IPS-15b (cell line): ENCODE measurements around the gene NUDT1.
"Not testable (repeated sequence)": the region's sequence is repeated elsewhere in the genome, so short reads cannot be mapped to it uniquely, and the experiment has no call there.

Source experiments
- H3K27me3 ChIP-seq: one replicate; pipeline ENCODE4 v1.6.1; 2013; ENCODE audit warnings: low read length; ENCODE audit not compliant: control insufficient read depth, insufficient read depth
- H3K36me3 ChIP-seq: one replicate; pipeline ENCODE4 v1.6.1; 2013; ENCODE audit warnings: low read length; ENCODE audit not compliant: control insufficient read depth, insufficient read depth
- H3K4me1 ChIP-seq: one replicate; pipeline ENCODE4 v1.6.1; 2013; ENCODE audit warnings: mild to moderate bottlenecking, low read length; ENCODE audit not compliant: control insufficient read depth, insufficient read depth
- H3K4me3 ChIP-seq: one replicate; pipeline ENCODE4 v1.5.1; 2013; ENCODE audit warnings: low read depth, low read length
- H3K9ac ChIP-seq: one replicate; pipeline ENCODE4 v1.6.1; 2013; ENCODE audit warnings: low read depth, mild to moderate bottlenecking, low read length
- H3K9me3 ChIP-seq: one replicate; pipeline ENCODE4 v1.6.1; 2013; ENCODE audit warnings: mild to moderate bottlenecking, low read length; ENCODE audit not compliant: control insufficient read depth, insufficient read depth

The NUDT1 gene

GRCh38 chr7:2266911-2267310 is 24.9 kb downstream of the NUDT1 start:
- Histone ChIP-seq H3K9me3 (no peaks in the 10 kb centered on the region), H3K27me3 (no peaks in the 10 kb centered on the region)

GRCh38 chr7:2269089-2269990 is 27.3 kb downstream of the NUDT1 start:
- not testable (repeated sequence) for H3K9me3 ChIP-seq, H3K4me1 ChIP-seq, H3K4me3 ChIP-seq, H3K27me3 ChIP-seq, H3K9ac ChIP-seq
- peaks cover 19% of the 10 kb centered on the region for H3K36me3 ChIP-seq

More at GRCh38 chr7:2266911-2267310, 24.9 kb downstream of the NUDT1 start:
- Histone ChIP-seq H3K36me3 (peaks cover 23% of the 10 kb centered on the region), H3K4me1 (peaks cover 2% of the 10 kb centered on the region), H3K9ac (no peak overlapping the region), H3K4me3 (no peak overlapping the region)

- Histone ChIP-seq H3K27me3 (no peaks in the 10 kb centered on the region), H3K9ac (no peak overlapping the region), H3K4me3 (no peak overlapping the region), H3K4me1 (peaks cover 2% of the 10 kb centered on the region), H3K36me3 (peaks cover 20% of the 10 kb centered on the region), H3K9me3 (no peaks in the 10 kb centered on the region)
Observed at GRCh38 chr7:2269991-2270460, 28.0 kb downstream of the NUDT1 start.

GRCh38 chr7:2270495-2270894 is 28.5 kb downstream of the NUDT1 start:
- Histone ChIP-seq H3K27me3 (no peaks in the 10 kb centered on the region), H3K9ac (no peak overlapping the region), H3K4me1 (peaks cover 2% of the 10 kb centered on the region), H3K4me3 (no peak overlapping the region), H3K36me3 (peaks cover 21% of the 10 kb centered on the region), H3K9me3 (no peaks in the 10 kb centered on the region)

GRCh38 chr7:2271273-2272026 is 29.4 kb downstream of the NUDT1 start:
- Histone ChIP-seq H3K9me3 (no peaks in the 10 kb centered on the region), H3K36me3 (peaks cover 25% of the 10 kb centered on the region), H3K4me3 (no peak overlapping the region), H3K9ac (no peak overlapping the region), H3K27me3 (no peaks in the 10 kb centered on the region), H3K4me1 (peaks cover 2% of the 10 kb centered on the region)

GRCh38 chr7:2272031-2272430 is 30.0 kb downstream of the NUDT1 start:
- Histone ChIP-seq H3K4me1 (peaks cover 2% of the 10 kb centered on the region), H3K9ac (no peak overlapping the region), H3K27me3 (no peaks in the 10 kb centered on the region), H3K9me3 (no peaks in the 10 kb centered on the region), H3K36me3 (peaks cover 26% of the 10 kb centered on the region), H3K4me3 (no peak overlapping the region)

- peaks cover 29% of the 10 kb centered on the region for H3K36me3 ChIP-seq
- H3K9ac ChIP-seq: no peak overlapping the region
- H3K4me3 ChIP-seq: no peak overlapping the region
- no peaks in the 10 kb centered on the region for H3K9me3 ChIP-seq
- H3K4me1 ChIP-seq: peaks cover 2% of the 10 kb centered on the region
- H3K27me3 ChIP-seq: no peaks in the 10 kb centered on the region
Observed at GRCh38 chr7:2273866-2274265, 31.8 kb downstream of the NUDT1 start.

- Histone ChIP-seq H3K27me3 (no peaks in the 10 kb centered on the region), H3K9me3 (no peaks in the 10 kb centered on the region), H3K4me1 (peaks cover 2% of the 10 kb centered on the region), H3K9ac (no peak overlapping the region), H3K4me3 (no peak overlapping the region), H3K36me3 (peaks cover 29% of the 10 kb centered on the region)
Observed at GRCh38 chr7:2274666-2275065, 32.6 kb downstream of the NUDT1 start.

- Histone ChIP-seq H3K27me3 (no peaks in the 10 kb centered on the region), H3K4me3 (no peak overlapping the region), H3K9ac (no peak overlapping the region), H3K36me3 (peaks cover 29% of the 10 kb centered on the region), H3K9me3 (no peaks in the 10 kb centered on the region), H3K4me1 (peaks cover 2% of the 10 kb centered on the region)
Observed at GRCh38 chr7:2275101-2275500, 33.1 kb downstream of the NUDT1 start.

GRCh38 chr7:2276107-2276506 is 34.1 kb downstream of the NUDT1 start:
- Histone ChIP-seq H3K9ac (no peak overlapping the region), H3K36me3 (peaks cover 26% of the 10 kb centered on the region), H3K4me1 (no peaks in the 10 kb centered on the region), H3K27me3 (no peaks in the 10 kb centered on the region), H3K9me3 (no peaks in the 10 kb centered on the region), H3K4me3 (no peak overlapping the region)

GRCh38 chr7:2278026-2278425 is 36.0 kb downstream of the NUDT1 start:
- Histone ChIP-seq H3K9me3 (no peaks in the 10 kb centered on the region), H3K9ac (no peak overlapping the region), H3K4me3 (no peak overlapping the region), H3K36me3 (peaks cover 20% of the 10 kb centered on the region), H3K27me3 (no peaks in the 10 kb centered on the region), H3K4me1 (peaks cover 2% of the 10 kb centered on the region)
